Neuronal stem cell (in vitro differentiated cells): ENCODE measurements around the gene SOX8.

Experiments
- DNase-seq: peaks from one replicate; pipeline ENCODE4 v3.0.0-alpha.2; 2013; ENCODE audit warnings: low spot score
- H2AFZ ChIP-seq: one replicate; pipeline ENCODE4 v1.6.1; 2013; ENCODE audit warnings: mild to moderate bottlenecking, low read length, inconsistent platforms
- H2AK5ac ChIP-seq: 2 replicates; pipeline ENCODE4 v1.6.1; 2013; ENCODE audit warnings: low read depth, mild to moderate bottlenecking, inconsistent platforms, low read length, moderate library complexity, mixed read lengths
- H2BK120ac ChIP-seq: 2 replicates; pipeline ENCODE4 v1.6.1; 2013; ENCODE audit warnings: low read depth, mild to moderate bottlenecking, inconsistent platforms, low read length, moderate library complexity, mixed read lengths
- H2BK12ac ChIP-seq: one replicate; pipeline ENCODE4 v1.6.1; 2013; ENCODE audit warnings: low read length, inconsistent platforms
- H2BK15ac ChIP-seq: 2 replicates; pipeline ENCODE4 v1.6.1; 2013; ENCODE audit warnings: mild to moderate bottlenecking, low read length, inconsistent platforms, mixed read lengths
- H2BK5ac ChIP-seq: one replicate; pipeline ENCODE4 v1.6.1; 2013; ENCODE audit warnings: inconsistent platforms, mild to moderate bottlenecking, low read length, moderate library complexity
- H3K14ac ChIP-seq: one replicate; pipeline ENCODE4 v1.6.1; 2013; ENCODE audit warnings: low read length, inconsistent platforms
- H3K18ac ChIP-seq: 2 replicates; pipeline ENCODE4 v1.6.1; 2013; ENCODE audit warnings: low read length, inconsistent platforms
- H3K23ac ChIP-seq: 2 replicates; pipeline ENCODE4 v1.6.1; 2013; ENCODE audit warnings: low read depth, mild to moderate bottlenecking, mixed read lengths, low read length, inconsistent platforms; ENCODE audit not compliant: poor library complexity
- H3K27ac ChIP-seq: replicated peaks from 3 replicates; pipeline ENCODE4 v1.5.1; 2013; ENCODE audit warnings: low read length, inconsistent platforms
- H3K27me3 ChIP-seq, 3 experiments: 2 replicates each; pipeline ENCODE4 v1.6.1; 2013; ENCODE audit warnings: low read length in 3 of 3, mild to moderate bottlenecking in 2 of 3, inconsistent platforms in 1 of 3, low read depth in 1 of 3, mixed read lengths in 1 of 3, moderate library complexity in 1 of 3; ENCODE audit not compliant: control insufficient read depth in 3 of 3, insufficient read depth in 3 of 3
- H3K36me3 ChIP-seq, 2 donors: replicated peaks in 1 of 2; 2 replicates each; pipeline ENCODE4 v1.6.1; 2013; ENCODE audit warnings: low read length in 2 of 2; ENCODE audit not compliant: control insufficient read depth in 2 of 2, insufficient read depth in 2 of 2
- H3K4ac ChIP-seq: 2 replicates; pipeline ENCODE4 v1.6.1; 2013; ENCODE audit warnings: inconsistent platforms, mild to moderate bottlenecking, low read length, moderate library complexity
- H3K4me1 ChIP-seq, 2 donors: 1 replicate in 1 of 2; 2 replicates in 1 of 2; pipeline ENCODE4 v1.6.1; 2013; ENCODE audit warnings: low read length in 2 of 2, low read depth in 1 of 2; ENCODE audit not compliant: control insufficient read depth in 2 of 2, insufficient read depth in 1 of 2
- H3K4me2 ChIP-seq: one replicate; pipeline ENCODE4 v1.6.1; 2013; ENCODE audit warnings: mild to moderate bottlenecking, low read length, inconsistent platforms; ENCODE audit not compliant: insufficient read depth, poor library complexity, severe bottlenecking
- H3K4me3 ChIP-seq, 2 donors: 2 replicates each; pipeline ENCODE4 v1.5.1; 2013; ENCODE audit warnings: low read length in 2 of 2, mild to moderate bottlenecking in 2 of 2, inconsistent platforms in 1 of 2, moderate library complexity in 1 of 2
- H3K79me1 ChIP-seq: one replicate; pipeline ENCODE4 v1.6.1; 2013; ENCODE audit warnings: low read depth, mild to moderate bottlenecking, inconsistent platforms, low read length, moderate library complexity
- H3K9ac ChIP-seq: one replicate; pipeline ENCODE4 v1.6.1; 2013; ENCODE audit warnings: mild to moderate bottlenecking, low read depth, low read length, inconsistent platforms; ENCODE audit not compliant: poor library complexity
- H3K9me3 ChIP-seq, 2 donors: replicated peaks in 1 of 2; 2 replicates each; pipeline versions ENCODE3 to v1.6.1; 2013; ENCODE audit warnings: low read length in 2 of 2, mild to moderate bottlenecking in 2 of 2, inconsistent platforms in 1 of 2, low read depth in 1 of 2, mixed read lengths in 1 of 2, moderate library complexity in 1 of 2; ENCODE audit not compliant: control insufficient read depth in 2 of 2, insufficient read depth in 1 of 2
- H4K8ac ChIP-seq: one replicate; pipeline ENCODE4 v1.6.1; 2013; ENCODE audit warnings: low read depth, mild to moderate bottlenecking, inconsistent platforms, low read length, moderate library complexity
- H4K91ac ChIP-seq: one replicate; pipeline ENCODE4 v1.6.1; 2013; ENCODE audit warnings: low read length, low read depth, mild to moderate bottlenecking, inconsistent platforms; ENCODE audit not compliant: poor library complexity
- WGBS, 2 donors: extraction: QIAGEN DNeasy Blood & Tissue Kit; methylation state at CpG; one replicate each; pipeline ENCODE4 v1.1.7; 2013; ENCODE audit warnings: missing lambda C conversion rate in 2 of 2, mixed read lengths in 1 of 2; ENCODE audit not compliant: insufficient read length in 2 of 2, insufficient replicate concordance in 1 of 2; ENCODE audit errors: extremely low coverage in 2 of 2; 5-methylcytosine and 5-hydroxymethylcytosine counted together

SOX8 gene

GRCh38 chr16:1029259-1029545, 47.6 kb downstream of the SOX8 start:
- H3K27ac ChIP-seq = no peak overlapping the region
- no peak overlapping the region for H2BK12ac ChIP-seq
- H3K9me3 ChIP-seq = peaks cover 0 to 4% of the 10 kb centered on the region in 2 donors
- H2AK5ac ChIP-seq = peak overlapping the region; percentile 98
- no peak for DNase-seq
- peak overlapping the region; percentile 72 for H3K9ac ChIP-seq
- peak overlapping the region; percentile 82 for H2BK5ac ChIP-seq
- no CpG with 5 or more reads among the region's 14 CpGs for WGBS, 2 donors
- peak overlapping the region; percentile 60 for H3K23ac ChIP-seq
- H3K4ac ChIP-seq = no peak overlapping the region
- peaks cover 3% of the 10 kb centered on the region for H3K79me1 ChIP-seq
- no peak overlapping the region for H3K4me2 ChIP-seq
- H2BK15ac ChIP-seq = peak overlapping the region; percentile 97
- H4K91ac ChIP-seq = no peak overlapping the region
- H3K27me3 ChIP-seq = peaks cover 0 to 6% (median 0%) of the 10 kb centered on the region in 3 experiments
- no peaks in the 10 kb centered on the region for H3K36me3 ChIP-seq
- H4K8ac ChIP-seq = no peak overlapping the region
- H2AFZ ChIP-seq = peak overlapping the region; percentile 67
- peaks cover 6 to 17% of the 10 kb centered on the region in 2 donors for H3K4me1 ChIP-seq
- peak overlapping the region; percentile 82 for H3K14ac ChIP-seq
- no peak overlapping the region for H3K4me3 ChIP-seq
- H2BK120ac ChIP-seq = no peak overlapping the region
- peak overlapping the region; percentile 57 for H3K18ac ChIP-seq

GRCh38 chr16:1030473-1030901, 48.9 kb downstream of the SOX8 start:
- no peak overlapping the region for H3K4ac ChIP-seq
- peak overlapping the region; percentile 53 for H2BK5ac ChIP-seq
- peak overlapping the region; percentile 58 for H2BK12ac ChIP-seq
- H3K14ac ChIP-seq = no peak overlapping the region
- DNase-seq = no peak
- no peak overlapping the region for H3K27ac ChIP-seq
- H4K8ac ChIP-seq = no peak overlapping the region
- H2AFZ ChIP-seq = no peak overlapping the region
- H4K91ac ChIP-seq = no peak overlapping the region
- H2BK120ac ChIP-seq = no peak overlapping the region
- H3K23ac ChIP-seq = no peak overlapping the region
- peaks cover 4% of the 10 kb centered on the region for H3K79me1 ChIP-seq
- no peak overlapping the region for H3K4me3 ChIP-seq
- H3K9me3 ChIP-seq = peaks cover 0 to 4% of the 10 kb centered on the region in 2 donors
- peaks cover 0 to 6% (median 0%) of the 10 kb centered on the region in 3 experiments for H3K27me3 ChIP-seq
- no peak overlapping the region for H3K4me2 ChIP-seq
- H3K9ac ChIP-seq = no peak overlapping the region
- peak overlapping the region; percentile 70 for H3K18ac ChIP-seq
- H3K4me1 ChIP-seq = peaks cover 6 to 16% of the 10 kb centered on the region in 2 donors
- WGBS, 2 donors = no CpG with 5 or more reads among the region's 26 CpGs
- no peaks in the 10 kb centered on the region for H3K36me3 ChIP-seq
- H2BK15ac ChIP-seq = no peak overlapping the region
- H2AK5ac ChIP-seq = peak overlapping the region; percentile 99

DNA sequence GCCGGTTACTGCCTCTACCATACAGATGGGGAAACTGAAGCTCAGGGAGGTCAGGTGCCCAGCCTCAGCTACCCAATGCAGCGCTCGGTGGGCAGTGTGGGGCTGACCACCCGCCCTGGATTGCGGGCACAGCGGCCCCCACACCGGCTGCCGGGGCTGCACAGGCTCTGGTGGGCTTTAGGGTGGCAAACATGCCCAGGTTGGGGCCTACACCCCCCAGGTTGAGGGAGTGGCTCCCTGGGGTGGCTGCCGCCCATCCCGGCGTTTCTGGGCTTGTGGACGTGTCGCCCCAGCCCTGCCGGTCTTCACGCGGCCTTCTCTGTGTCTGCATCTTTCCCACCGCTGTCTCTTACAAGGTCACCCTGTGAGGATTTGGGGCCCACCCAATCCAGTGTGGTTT, 50.1 kb downstream of the SOX8 start:
- no peak overlapping the region for H2AFZ ChIP-seq
- no peak overlapping the region for H3K27ac ChIP-seq

GRCh38 chr16:1032607-1033006, 51.0 kb downstream of the SOX8 start:
- H3K27me3 ChIP-seq = peaks cover 0 to 10% (median 0%) of the 10 kb centered on the region in 3 experiments
- H2BK15ac ChIP-seq = no peak overlapping the region
- peaks cover 4% of the 10 kb centered on the region for H3K79me1 ChIP-seq
- H4K8ac ChIP-seq = no peak overlapping the region
- no peak overlapping the region for H3K4me3 ChIP-seq
- H3K14ac ChIP-seq = no peak overlapping the region
- no peak overlapping the region for H3K18ac ChIP-seq
- H3K36me3 ChIP-seq = no peaks in the 10 kb centered on the region
- no peak overlapping the region for H3K23ac ChIP-seq
- H2BK12ac ChIP-seq = no peak overlapping the region
- no peak overlapping the region for H3K4me2 ChIP-seq
- H2BK120ac ChIP-seq = no peak overlapping the region
- H2BK5ac ChIP-seq = no peak overlapping the region
- H3K4me1 ChIP-seq = peaks cover 0 to 9% of the 10 kb centered on the region in 2 donors
- H3K9me3 ChIP-seq = peaks cover 0 to 4% of the 10 kb centered on the region in 2 donors
- no peak overlapping the region for H2AK5ac ChIP-seq
- H3K27ac ChIP-seq = no peak overlapping the region
- no peak overlapping the region for H3K9ac ChIP-seq
- no peak overlapping the region for H2AFZ ChIP-seq
- 100% methylated on average over 1 to 2 of the region's 2 CpGs for WGBS, 2 donors
- DNase-seq = no peak
- no peak overlapping the region for H4K91ac ChIP-seq
- no peak overlapping the region for H3K4ac ChIP-seq

More for the DNA sequence above, 50.1 kb downstream of the SOX8 start:
- peaks cover 4% of the 10 kb centered on the region for H3K79me1 ChIP-seq
- H2BK12ac ChIP-seq = no peak overlapping the region
- peak overlapping the region; percentile 6 for H3K14ac ChIP-seq
- H2AK5ac ChIP-seq = peak overlapping the region; percentile 99
- H4K91ac ChIP-seq = no peak overlapping the region
- peaks cover under 1 to 12% of the 10 kb centered on the region in 2 donors for H3K4me1 ChIP-seq
- peak overlapping the region; percentile 99 for H2BK120ac ChIP-seq
- H2BK15ac ChIP-seq = peak overlapping the region; percentile 97
- H3K4me3 ChIP-seq = no peak overlapping the region
- H3K18ac ChIP-seq = peak overlapping the region; percentile 59
- no peak overlapping the region for H4K8ac ChIP-seq
- H3K4ac ChIP-seq = no peak overlapping the region
- H3K27me3 ChIP-seq = peaks cover 0 to 9% (median 0%) of the 10 kb centered on the region in 3 experiments
- no peaks in the 10 kb centered on the region for H3K36me3 ChIP-seq
- H3K9ac ChIP-seq = no peak overlapping the region
- no peak for DNase-seq
- H2BK5ac ChIP-seq = no peak overlapping the region
- peaks cover 0 to 4% of the 10 kb centered on the region in 2 donors for H3K9me3 ChIP-seq
- no peak overlapping the region for H3K4me2 ChIP-seq
- H3K23ac ChIP-seq = no peak overlapping the region
- no CpG with 5 or more reads among the region's 17 CpGs for WGBS, 2 donors
